HUDEP-2 (cell line): ENCODE data around the gene HSD17B14.

Source experiments
- DNase-seq, 76 experiments: peaks; one replicate each; lab custom pipeline; 2025; ENCODE audit not compliant: unreplicated experiment in 76 of 76; lab: John Stamatoyannopoulos, UW

HSD17B14 gene

GRCh38 chr19:48770266-48770665 lies 66.0 kb downstream of the HSD17B14 start:
- no peak for DNase-seq

GRCh38 chr19:48768994-48769713 lies 67.1 kb downstream of the HSD17B14 start:
- DNase-seq: no peak

DNA sequence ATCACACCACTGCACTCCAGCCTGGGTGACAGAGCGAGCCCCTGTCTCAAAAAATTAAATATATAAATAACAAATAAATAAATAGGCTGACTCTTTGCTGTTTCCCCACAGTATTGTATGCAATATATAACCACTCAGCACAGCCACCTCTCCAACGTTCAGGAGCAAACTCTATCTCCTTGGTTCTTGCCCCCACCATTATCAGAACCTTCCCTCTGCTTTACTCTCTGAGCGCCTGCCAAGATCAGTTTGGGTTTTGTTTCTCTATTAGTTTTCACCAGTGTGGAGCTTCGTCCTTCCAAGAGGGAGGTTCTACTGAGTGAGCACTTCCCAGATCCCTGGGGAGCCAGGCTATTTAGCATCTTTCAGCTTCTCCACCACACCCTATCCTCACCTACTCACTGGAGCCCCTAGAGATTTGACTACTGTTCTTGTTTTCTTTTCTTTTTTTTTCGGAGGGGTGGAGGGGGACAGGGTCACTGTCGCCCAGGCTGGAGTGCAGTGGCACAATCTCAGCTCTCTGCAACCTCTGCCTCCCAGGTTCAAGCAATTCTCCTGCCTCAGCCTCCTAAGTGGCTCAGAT lies 68.0 kb downstream of the HSD17B14 start:
- peak in 51 of 76 experiments; percentile 14 to 82 (median 45) for DNase-seq

GRCh38 chr19:48765816-48766215 lies 70.5 kb downstream of the HSD17B14 start:
- DNase-seq: peak in 66 of 76 experiments; percentile 38 to 90 (median 71)
